Measurements from ENCODE around the gene MCCD1.

DNA sequence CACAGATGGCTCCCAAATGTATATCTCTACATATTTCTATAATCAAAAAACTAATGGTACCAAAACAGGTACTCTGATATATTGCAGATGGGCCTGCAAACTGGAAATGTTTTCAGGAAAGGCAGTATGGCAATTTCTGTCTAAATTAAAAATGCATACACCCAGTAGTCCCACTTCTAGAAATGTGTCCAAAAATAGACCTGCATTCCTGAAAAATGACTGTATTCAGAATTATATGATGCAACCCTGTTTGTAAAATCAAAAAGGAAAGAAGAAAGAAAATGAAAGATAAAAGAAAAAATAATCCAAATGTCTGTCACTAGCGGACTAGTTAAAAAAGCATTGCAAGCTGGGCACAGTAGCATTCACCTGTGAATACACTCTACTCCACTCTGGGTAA lies 43.7 kb upstream of the MCCD1 start:
- TF ChIP-seq, protein P1, sequence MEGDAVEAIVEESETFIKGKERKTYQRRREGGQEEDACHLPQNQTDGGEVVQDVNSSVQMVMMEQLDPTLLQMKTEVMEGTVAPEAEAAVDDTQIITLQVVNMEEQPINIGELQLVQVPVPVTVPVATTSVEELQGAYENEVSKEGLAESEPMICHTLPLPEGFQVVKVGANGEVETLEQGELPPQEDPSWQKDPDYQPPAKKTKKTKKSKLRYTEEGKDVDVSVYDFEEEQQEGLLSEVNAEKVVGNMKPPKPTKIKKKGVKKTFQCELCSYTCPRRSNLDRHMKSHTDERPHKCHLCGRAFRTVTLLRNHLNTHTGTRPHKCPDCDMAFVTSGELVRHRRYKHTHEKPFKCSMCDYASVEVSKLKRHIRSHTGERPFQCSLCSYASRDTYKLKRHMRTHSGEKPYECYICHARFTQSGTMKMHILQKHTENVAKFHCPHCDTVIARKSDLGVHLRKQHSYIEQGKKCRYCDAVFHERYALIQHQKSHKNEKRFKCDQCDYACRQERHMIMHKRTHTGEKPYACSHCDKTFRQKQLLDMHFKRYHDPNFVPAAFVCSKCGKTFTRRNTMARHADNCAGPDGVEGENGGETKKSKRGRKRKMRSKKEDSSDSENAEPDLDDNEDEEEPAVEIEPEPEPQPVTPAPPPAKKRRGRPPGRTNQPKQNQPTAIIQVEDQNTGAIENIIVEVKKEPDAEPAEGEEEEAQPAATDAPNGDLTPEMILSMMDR (IDR thresholded peaks at IDR 0.05): no peak
- TF ChIP-seq POLR2A (IDR thresholded peaks at IDR 0.05): no peak
- TF ChIP-seq EP300 (IDR thresholded peaks at IDR 0.05): no peak
- TF ChIP-seq POLR2AphosphoS5 (IDR thresholded peaks at IDR 0.05): no peak

Data from suprapubic skin (tissue), 4 donors.